ENCODE data around the gene WDR19. TPM values are rescaled to one million over a fixed set of nuclear protein-coding genes. Genes with fewer than 3 reads are reported as not detected.
A peak's percentile ranks its signal among the peaks of the same experiment; 100 is the strongest.

The WDR19 gene
- polyA plus RNA-seq, 1 of the 3 experiments (the other 2 are of a cell fraction), result 23.3 TPM

GRCh38 chr4:39255266-39255665, 72.9 kb downstream of the WDR19 start:
- Histone ChIP-seq H2AFZ (ENCODE audit: low read depth) (no peak overlapping the region), H3K9ac (no peak overlapping the region), H3K27ac (ENCODE audit: low read depth in 2 of 2, low read length in 1 of 2) (peak overlapping the region; percentile 58 to 66)

More at GRCh38 chr4:39255266-39255665, 72.9 kb downstream of the WDR19 start:
- no peaks in the 10 kb centered on the region for H3K9me2 ChIP-seq
- no peaks in the 10 kb centered on the region for H3K27me3 ChIP-seq (ENCODE audit: insufficient read depth)
- TF ChIP-seq EZH2phosphoT487 (IDR thresholded peaks at IDR 0.05; ENCODE audit: borderline replicate concordance, low read depth), result no peak
- peak; percentile 72 for TF ChIP-seq TCF12 (IDR thresholded peaks at IDR 0.05)
- TF ChIP-seq EP300 (IDR thresholded peaks at IDR 0.05; ENCODE audit: borderline replicate concordance in 1 of 2, low read depth in 1 of 2, low read length in 1 of 2), result peak in 1 of 2 experiments; percentile 48; a peak in 2 of 4 replicates
- TF ChIP-seq ELF1 (IDR thresholded peaks at IDR 0.05), result no peak
- TF ChIP-seq CTCF (IDR thresholded peaks at IDR 0.05), result peak; percentile 50
- no peak for TF ChIP-seq REST (IDR thresholded peaks at IDR 0.05; ENCODE audit: low read depth, low read length)
- TF ChIP-seq TEAD4 (IDR thresholded peaks at IDR 0.05; ENCODE audit: borderline replicate concordance, insufficient read depth), result 0 out of 2 replicates have a peak, but pooled peaks have one; percentile 36
- TF ChIP-seq JUND (IDR thresholded peaks at IDR 0.05), result peak; percentile 43; the same call in 1 of the 2 replicates
- TF ChIP-seq FOSL2 (IDR thresholded peaks at IDR 0.05; ENCODE audit: borderline replicate concordance, low read depth), result peak; percentile 65; the same call in 1 of the 2 replicates
- TF ChIP-seq RXRA (IDR thresholded peaks at IDR 0.05; ENCODE audit: borderline replicate concordance, low read depth), result no peak
- TF ChIP-seq RAD21 (IDR thresholded peaks at IDR 0.05; ENCODE audit: low read length), result no peak
- TF ChIP-seq PBX3 (IDR thresholded peaks at IDR 0.05), result peak; percentile 73
- no peak for TF ChIP-seq RCOR1 (IDR thresholded peaks at IDR 0.05; ENCODE audit: low read length)
- TF ChIP-seq MEF2A (IDR thresholded peaks at IDR 0.05; ENCODE audit: borderline replicate concordance, low read depth), result 0 out of 2 replicates have a peak, but pooled peaks have one; percentile 29
- CTCF ChIA-PET, result interaction anchor here (0.9 kb wide), 1 partner anchor 11 kb away, joined by 3 read pairs; no protein-coding TSS in a partner anchor
- no peaks in the 10 kb centered on the region for H3K79me2 ChIP-seq (ENCODE audit: insufficient read depth)
- H4K20me1 ChIP-seq (ENCODE audit: insufficient read depth), result no peaks in the 10 kb centered on the region
- POLR2A ChIA-PET, result no interaction called here
- H3K4me3 ChIP-seq (ENCODE audit: low read depth in 2 of 2, low read length in 1 of 2), result no peak overlapping the region
- peaks cover 0 to 11% of the 10 kb centered on the region in 2 experiments; a peak in 3 of 4 replicates for H3K4me1 ChIP-seq (ENCODE audit: control insufficient read depth in 1 of 2, insufficient read depth in 2 of 2, low read depth in 1 of 2, low read length in 1 of 2)
- H3F3A ChIP-seq (replicated peaks; ENCODE audit: insufficient read depth), result peaks cover 38% of the 10 kb centered on the region
- peaks cover 5 to 14% of the 10 kb centered on the region in 2 experiments for H3K36me3 ChIP-seq (replicated peaks in 1 of 2; ENCODE audit: control insufficient read depth in 1 of 2, insufficient read depth in 2 of 2, low read length in 1 of 2)
- H3K4me2 ChIP-seq, result peak overlapping the region; percentile 31
- no peaks in the 10 kb centered on the region for H3K9me3 ChIP-seq
- DNase-seq, result no peak
- 52% methylated on average over 2 of the region's 2 CpGs for WGBS (ENCODE audit: low lambda C conversion rate)
